Measurements from ENCODE around the gene ANKRD2.
"Not testable (repeated sequence)": the region's sequence is repeated elsewhere in the genome, so short reads cannot be mapped to it uniquely, and the experiment has no call there.

Gene ANKRD2

GRCh38 chr10:97551271-97551670 is 21.3 kb upstream of the ANKRD2 start:
- H3K4me3 Mint-ChIP-seq, result no peak overlapping the region
- H3K27ac Mint-ChIP-seq, result no peak overlapping the region
- H3K9me3 Mint-ChIP-seq, result no peaks in the 10 kb centered on the region
- no peaks in the 10 kb centered on the region for H3K27me3 Mint-ChIP-seq
- H3K36me3 Mint-ChIP-seq, result no peaks in the 10 kb centered on the region
- no peak for DNase-seq
- CTCF ChIA-PET, result interaction anchor here (1.9 to 6.4 kb wide), 5 partner anchors 9 to 144 kb away, joined by 5 to 76 read pairs (median 31); partner anchors contain the start of gene ANKRD2
- H3K4me1 Mint-ChIP-seq, result no peaks in the 10 kb centered on the region

GRCh38 chr10:97553575-97554031 is 19.0 kb upstream of the ANKRD2 start:
- no peaks in the 10 kb centered on the region for H3K9me3 Mint-ChIP-seq
- H3K4me3 Mint-ChIP-seq, result no peak overlapping the region
- H3K27me3 Mint-ChIP-seq, result no peaks in the 10 kb centered on the region
- no peak overlapping the region for H3K27ac Mint-ChIP-seq
- CTCF ChIA-PET, result interaction anchor here (0.6 to 6.4 kb wide), 20 partner anchors 9 to 194 kb away, joined by 3 to 76 read pairs (median 4); partner anchors contain the start of genes ANKRD2, AVPI1 and RRP12
- H3K36me3 Mint-ChIP-seq, result no peaks in the 10 kb centered on the region
- DNase-seq, result peak; percentile 75
- H3K4me1 Mint-ChIP-seq, result no peaks in the 10 kb centered on the region

- not testable (repeated sequence) for H3K36me3 Mint-ChIP-seq, H3K27ac Mint-ChIP-seq, H3K27me3 Mint-ChIP-seq, DNase-seq, H3K4me3 Mint-ChIP-seq, H3K9me3 Mint-ChIP-seq, H3K4me1 Mint-ChIP-seq
- CTCF ChIA-PET, result interaction anchor here (0.6 to 6.4 kb wide), 19 partner anchors 8 to 195 kb away, joined by 3 to 76 read pairs (median 5); partner anchors contain the start of genes ANKRD2, AVPI1 and RRP12
Measured at GRCh38 chr10:97554336-97554735, 18.2 kb upstream of the ANKRD2 start.

- not testable (repeated sequence) for H3K4me1 Mint-ChIP-seq, H3K27ac Mint-ChIP-seq, H3K4me3 Mint-ChIP-seq, H3K27me3 Mint-ChIP-seq, H3K9me3 Mint-ChIP-seq, H3K36me3 Mint-ChIP-seq, DNase-seq
- CTCF ChIA-PET, result interaction anchor here (1.6 to 6.4 kb wide), 5 partner anchors 9 to 90 kb away, joined by 5 to 76 read pairs (median 31); partner anchors contain the start of gene ANKRD2
Measured at GRCh38 chr10:97555541-97555940, 17.0 kb upstream of the ANKRD2 start.

DNA sequence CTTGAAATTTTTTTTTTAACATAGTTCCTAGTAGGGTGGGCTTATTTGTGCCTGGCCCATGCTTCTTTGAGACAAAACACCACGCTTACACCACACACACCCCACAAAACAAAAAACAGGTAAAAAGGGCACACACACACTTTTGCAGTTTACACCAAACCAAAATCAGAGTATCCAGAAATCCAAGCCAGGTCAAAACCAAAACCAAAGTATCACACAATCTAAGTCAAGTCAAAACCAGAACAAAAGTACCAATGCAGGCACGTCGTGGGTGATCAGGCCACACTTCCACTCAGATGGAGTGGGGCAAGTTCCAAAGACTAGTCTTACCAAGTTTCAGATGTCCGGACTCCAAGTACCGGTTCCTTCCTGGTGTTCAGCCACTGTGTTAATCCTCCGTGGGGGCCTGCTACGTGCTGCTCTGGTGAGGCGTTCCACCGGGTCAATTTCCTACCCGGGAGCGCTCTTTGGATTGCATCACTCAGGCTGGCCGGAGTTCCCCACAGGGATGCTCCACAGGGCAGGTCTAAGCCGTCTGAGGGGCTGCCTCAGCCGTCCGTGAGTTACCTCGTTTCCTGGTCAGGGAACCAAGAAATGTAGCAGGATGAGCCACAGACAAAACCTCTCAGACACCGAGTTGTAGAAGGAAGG is 11.7 kb upstream of the ANKRD2 start:
- H3K36me3 Mint-ChIP-seq, CTCF ChIA-PET, H3K9me3 Mint-ChIP-seq, H3K4me1 Mint-ChIP-seq, DNase-seq, H3K27me3 Mint-ChIP-seq, H3K4me3 Mint-ChIP-seq, H3K27ac Mint-ChIP-seq: not testable (repeated sequence)

DNA sequence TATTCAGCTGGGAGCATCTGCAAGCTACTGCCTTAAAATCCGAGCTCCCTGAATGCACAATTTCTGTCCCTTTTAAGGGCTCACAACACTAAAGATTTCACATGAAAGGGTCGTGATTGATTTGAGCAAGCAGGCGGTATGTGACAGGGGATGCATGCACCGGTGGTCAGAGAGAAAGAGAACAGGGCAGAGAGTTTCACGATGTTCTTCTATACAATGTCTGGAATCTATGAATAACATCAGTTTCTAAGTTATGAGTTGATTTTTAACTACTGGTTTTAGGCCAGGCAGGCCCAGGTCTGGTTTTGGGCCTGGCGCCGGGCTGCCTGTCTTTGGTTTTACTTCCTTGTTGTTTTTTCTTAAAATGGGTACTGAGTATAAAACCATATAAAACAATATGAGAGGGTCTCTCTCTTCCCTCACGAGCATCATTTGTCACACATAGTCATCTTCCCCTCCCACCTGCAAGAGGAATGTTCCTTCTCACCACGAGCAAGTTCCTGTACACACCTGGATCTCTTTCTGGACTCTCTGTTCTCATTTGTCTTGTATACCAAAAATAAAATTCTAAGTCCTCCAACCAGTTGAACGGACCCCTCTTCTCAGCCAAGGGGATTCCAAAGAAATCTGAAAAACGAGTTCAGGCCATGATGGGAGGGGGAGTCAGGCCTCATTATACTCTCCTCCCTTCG is 11.0 kb upstream of the ANKRD2 start:
- H3K27ac Mint-ChIP-seq, H3K4me3 Mint-ChIP-seq, H3K4me1 Mint-ChIP-seq, H3K9me3 Mint-ChIP-seq, DNase-seq, H3K36me3 Mint-ChIP-seq, H3K27me3 Mint-ChIP-seq: not testable (repeated sequence)
- CTCF ChIA-PET, result interaction anchor here (0.8 to 1.6 kb wide), 2 partner anchors 8 to 10 kb away, joined by 3 to 6 read pairs; no protein-coding TSS in a partner anchor

GRCh38 chr10:97562329-97562728 is 10.2 kb upstream of the ANKRD2 start:
- DNase-seq, H3K27me3 Mint-ChIP-seq, H3K4me3 Mint-ChIP-seq, H3K4me1 Mint-ChIP-seq, H3K9me3 Mint-ChIP-seq, H3K36me3 Mint-ChIP-seq, H3K27ac Mint-ChIP-seq: not testable (repeated sequence)
- CTCF ChIA-PET, result interaction anchor here (0.8 to 1.6 kb wide), 2 partner anchors 8 to 10 kb away, joined by 3 to 6 read pairs; no protein-coding TSS in a partner anchor

GRCh38 chr10:97563337-97563736 is 9.2 kb upstream of the ANKRD2 start:
- Mint-ChIP-seq H3K4me3 (no peak overlapping the region), H3K27me3 (no peaks in the 10 kb centered on the region), H3K27ac (no peak overlapping the region), H3K9me3 (no peaks in the 10 kb centered on the region), H3K36me3 (no peaks in the 10 kb centered on the region), H3K4me1 (peaks cover 4% of the 10 kb centered on the region)
- CTCF ChIA-PET, result no interaction called here
- no peak for DNase-seq

DNA sequence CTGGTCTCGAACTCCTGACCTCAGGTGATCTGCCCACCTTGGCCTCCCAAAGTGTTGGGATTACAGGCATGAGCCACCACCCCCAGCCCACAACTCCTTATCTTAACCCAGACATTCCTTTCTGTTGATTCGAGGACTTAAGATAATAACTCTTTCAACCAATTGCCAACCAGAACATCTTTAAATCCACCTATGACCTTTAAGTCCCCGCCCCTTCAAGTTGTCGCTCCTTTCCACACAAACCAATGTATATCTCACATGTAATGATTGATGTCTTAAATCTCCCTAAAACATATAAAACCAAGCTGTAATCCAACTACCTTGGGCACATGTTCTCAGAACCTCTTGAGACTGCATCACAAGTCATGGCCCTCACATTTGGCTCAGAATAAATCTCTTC is 7.8 kb upstream of the ANKRD2 start:
- Mint-ChIP-seq H3K27ac (no peak overlapping the region), H3K4me1 (peaks cover 4% of the 10 kb centered on the region), H3K9me3 (no peaks in the 10 kb centered on the region), H3K27me3 (no peaks in the 10 kb centered on the region), H3K4me3 (no peak overlapping the region), H3K36me3 (no peaks in the 10 kb centered on the region)
- CTCF ChIA-PET, result interaction anchor here (1.4 kb wide), 1 partner anchor 31 kb away, joined by 5 read pairs; no protein-coding TSS in a partner anchor
- no peak for DNase-seq

- Mint-ChIP-seq H3K27ac (no peak overlapping the region), H3K4me1 (no peaks in the 10 kb centered on the region), H3K4me3 (no peak overlapping the region), H3K9me3 (no peaks in the 10 kb centered on the region), H3K36me3 (no peaks in the 10 kb centered on the region), H3K27me3 (no peaks in the 10 kb centered on the region)
- CTCF ChIA-PET, result no interaction called here
- no peak for DNase-seq
Measured at GRCh38 chr10:97566336-97566996, 6.1 kb upstream of the ANKRD2 start.

DNA sequence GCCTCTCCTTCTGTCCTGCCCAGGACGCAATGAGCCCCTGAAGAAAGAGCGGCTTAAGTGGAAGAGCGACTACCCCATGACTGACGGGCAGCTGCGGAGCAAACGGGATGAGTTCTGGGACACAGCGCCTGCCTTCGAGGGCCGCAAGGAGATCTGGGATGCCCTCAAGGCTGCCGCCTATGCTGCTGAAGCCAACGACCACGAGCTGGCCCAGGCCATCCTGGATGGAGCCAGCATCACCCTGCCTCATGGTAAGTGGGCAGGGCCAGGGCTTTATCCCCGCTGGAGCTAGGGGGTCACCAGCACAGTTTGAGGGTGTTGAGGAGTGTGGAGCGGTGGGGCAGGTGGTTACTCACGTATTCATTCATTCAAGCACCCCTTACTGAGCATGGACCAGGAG is 4.7 kb upstream of the ANKRD2 start:
- no peak overlapping the region for H3K27ac Mint-ChIP-seq
- no peak overlapping the region for H3K4me3 Mint-ChIP-seq
- CTCF ChIA-PET, result interaction anchor here (1.7 kb wide), 2 partner anchors 9 to 13 kb away, joined by 5 read pairs; no protein-coding TSS in a partner anchor
- no peak for DNase-seq
- H3K9me3 Mint-ChIP-seq, result no peaks in the 10 kb centered on the region
- no peaks in the 10 kb centered on the region for H3K27me3 Mint-ChIP-seq
- no peaks in the 10 kb centered on the region for H3K4me1 Mint-ChIP-seq
- no peaks in the 10 kb centered on the region for H3K36me3 Mint-ChIP-seq

- Mint-ChIP-seq H3K27ac (no peak overlapping the region), H3K36me3 (no peaks in the 10 kb centered on the region), H3K27me3 (peaks cover 8% of the 10 kb centered on the region), H3K4me1 (no peaks in the 10 kb centered on the region), H3K9me3 (no peaks in the 10 kb centered on the region), H3K4me3 (no peak overlapping the region)
- DNase-seq, result no peak
- CTCF ChIA-PET, result interaction anchor here (2.5 to 4.5 kb wide), 2 partner anchors 17 to 35 kb away, joined by 8 to 31 read pairs; no protein-coding TSS in a partner anchor
Measured at GRCh38 chr10:97570146-97570788, 2.3 kb upstream of the ANKRD2 start.

- CTCF ChIA-PET, result interaction anchor here (1.1 to 4.5 kb wide), 16 partner anchors 10 to 160 kb away, joined by 3 to 31 read pairs (median 6); no protein-coding TSS in a partner anchor
- no peak overlapping the region for H3K4me3 Mint-ChIP-seq
- no peak overlapping the region for H3K27ac Mint-ChIP-seq
- H3K27me3 Mint-ChIP-seq, result peaks cover 8% of the 10 kb centered on the region
- no peaks in the 10 kb centered on the region for H3K4me1 Mint-ChIP-seq
- no peak for DNase-seq
- no peaks in the 10 kb centered on the region for H3K9me3 Mint-ChIP-seq
- no peaks in the 10 kb centered on the region for H3K36me3 Mint-ChIP-seq
Measured at GRCh38 chr10:97570789-97571471, 1.6 kb upstream of the ANKRD2 start.

Measured in activated naive CD4-positive, alpha-beta T cell treated with anti-CD3 and anti-CD28 coated beads, Interleukin-2, amount 10 ng/mL, durations not matched to agents 7 days and 5 days (primary cell).